Thyroid gland (tissue), 4 donors: ENCODE measurements around the gene MEIS1. TPM values are rescaled to one million over a fixed set of nuclear protein-coding genes. Genes with fewer than 3 reads are reported as not detected.

Source experiments
- DNase-seq, 2 donors: peaks; one replicate each; pipeline ENCODE4 v3.0.0-alpha.2; 2019
- H3K27ac ChIP-seq, 3 donors: fragments of 200-600 bp; sonication (generic); 1 replicate in 2 of 3; 2 replicates in 1 of 3; pipeline ENCODE4 v1.5.1; 2016 to 2019; ENCODE audit warnings: mild to moderate bottlenecking in 1 of 3, moderate library complexity in 1 of 3
- H3K27me3 ChIP-seq: fragments of 200-600 bp; sonication (generic); one replicate; pipeline ENCODE4 v1.5.1; 2019
- H3K36me3 ChIP-seq, 2 donors: fragments of 200-600 bp; sonication (generic); one replicate each; pipeline ENCODE4 v1.5.1; 2016 to 2019
- H3K4me1 ChIP-seq, 2 donors: fragments of 200-600 bp; sonication (generic); one replicate each; pipeline ENCODE4 v1.5.1; 2017 to 2019
- H3K4me3 ChIP-seq, 3 donors: fragments of 200-600 bp; sonication (generic); replicated peaks in 1 of 3; 1 replicate in 2 of 3; 2 replicates in 1 of 3; pipeline ENCODE4 v1.5.1; 2016; ENCODE audit warnings: mild to moderate bottlenecking in 1 of 3
- H3K9me3 ChIP-seq: fragments of 200-600 bp; sonication (generic); one replicate; pipeline ENCODE4 v1.5.1; 2017
- CTCF ChIP-seq, 6 experiments: fragments of 200-600 bp in 3 of 6; fragments of 450-650 bp in 3 of 6; sonication (generic) in 3 of 6; IDR thresholded peaks; one replicate each; pipeline ENCODE4 v1.5.1; 2016 to 2019; ENCODE audit warnings: antibody characterized with exemption in 6 of 6, mild to moderate bottlenecking in 2 of 6, inconsistent platforms in 1 of 6, moderate library complexity in 1 of 6
- POLR2A ChIP-seq, 2 donors: fragments of 450-650 bp; IDR thresholded peaks; one replicate each; pipeline ENCODE4 v1.6.1; 2017; ENCODE audit warnings: antibody characterized with exemption in 2 of 2, mild to moderate bottlenecking in 2 of 2, moderate library complexity in 1 of 2
- WGBS, 2 donors: methylation state at CpG; one replicate each; pipeline ENCODE4 v1.1.5; 2017; 5-methylcytosine and 5-hydroxymethylcytosine counted together
- intact Hi-C: fragments of 100-400 bp; cut with DNase I; formaldehyde crosslinking; loops from one replicate; pipeline ENCODE4 v1.15.1; 2023
- total RNA-seq, 4 donors: library from RNA; depleted of rRNA; stranded (reverse); fragments of >200 nt; gene quantifications; one replicate each; pipeline ENCODE4 v1.2.3, GENCODE V29; 2016

MEIS1 gene
- total RNA-seq, 4 donors from 2014 or later: 6.8 to 11.8 (median 9.4) TPM

- no peak for DNase-seq
- TF ChIP-seq POLR2A (IDR thresholded peaks at IDR 0.05) (no peak), CTCF (IDR thresholded peaks at IDR 0.05) (no peak)
- H3K27ac ChIP-seq: no peak overlapping the region
- H3K4me3 ChIP-seq: no peak overlapping the region
- H3K9me3 ChIP-seq: no peaks in the 10 kb centered on the region
- H3K36me3 ChIP-seq: no peaks in the 10 kb centered on the region
- H3K27me3 ChIP-seq: no peaks in the 10 kb centered on the region
- no peaks in the 10 kb centered on the region for H3K4me1 ChIP-seq
- 97 to 98% methylated on average over 18 of the region's 18 CpGs for WGBS, 2 donors
- intact Hi-C loops: no loop called here
Measured at GRCh38 chr2:66418381-66418780, 16.5 kb upstream of the MEIS1 start.

- no peak for DNase-seq
- Histone ChIP-seq H3K9me3 (no peaks in the 10 kb centered on the region), H3K36me3 (no peaks in the 10 kb centered on the region), H3K27ac (no peak overlapping the region), H3K4me1 (peaks cover 0 to 15% of the 10 kb centered on the region in 2 donors), H3K27me3 (peaks cover 9% of the 10 kb centered on the region), H3K4me3 (no peak overlapping the region)
- no peak for TF ChIP-seq CTCF (IDR thresholded peaks at IDR 0.05)
- TF ChIP-seq POLR2A (IDR thresholded peaks at IDR 0.05): no peak
- 84 to 87% methylated on average over 1 of the region's 1 CpG for WGBS, 2 donors
- intact Hi-C loops: no loop called here
Measured at GRCh38 chr2:66421612-66422011, 13.3 kb upstream of the MEIS1 start.

GRCh38 chr2:66423391-66424124 is 11.4 kb upstream of the MEIS1 start:
- Histone ChIP-seq H3K27ac (no peak overlapping the region), H3K27me3 (peaks cover 9% of the 10 kb centered on the region), H3K4me3 (no peak overlapping the region), H3K9me3 (no peaks in the 10 kb centered on the region), H3K4me1 (peaks cover 0 to 15% of the 10 kb centered on the region in 2 donors), H3K36me3 (no peaks in the 10 kb centered on the region)
- TF ChIP-seq POLR2A (IDR thresholded peaks at IDR 0.05) (no peak), CTCF (IDR thresholded peaks at IDR 0.05) (no peak)
- intact Hi-C loops: no loop called here
- WGBS, 2 donors: 90 to 97% methylated on average over 2 of the region's 2 CpGs
- DNase-seq: no peak

- DNase-seq: no peak
- peaks cover 0 to 15% of the 10 kb centered on the region in 2 donors for H3K4me1 ChIP-seq
Measured at GRCh38 chr2:66426244-66427111, 8.4 kb upstream of the MEIS1 start.

More at GRCh38 chr2:66426244-66427111, 8.4 kb upstream of the MEIS1 start:
- Histone ChIP-seq H3K27me3 (peaks cover 9% of the 10 kb centered on the region), H3K4me3 (peak overlapping the region in 1 of 3 donors; percentile 15), H3K36me3 (no peaks in the 10 kb centered on the region), H3K27ac (no peak overlapping the region), H3K9me3 (no peaks in the 10 kb centered on the region)
- TF ChIP-seq CTCF (IDR thresholded peaks at IDR 0.05) (no peak), POLR2A (IDR thresholded peaks at IDR 0.05) (no peak)
- 5% methylated on average over 35 to 42 of the region's 60 CpGs for WGBS, 2 donors
- intact Hi-C loops: no loop called here
